Dendritic cell treated with granulocyte-macrophage colony-stimulating factor and Interleukin-4, amounts not matched to agents 40 ng/mL and 50 ng/mL, for 4 days (primary cell): ENCODE results near the gene ADAM22.
"Not testable (repeated sequence)": the region's sequence is repeated elsewhere in the genome, so short reads cannot be mapped to it uniquely, and the experiment has no call there.

ENCODE experiments used
- H3K27ac Mint-ChIP-seq: one replicate; pipeline ENCODE4 v1.8.0; 2022; ENCODE audit warnings: mild to moderate bottlenecking, mixed read lengths
- H3K27me3 Mint-ChIP-seq: one replicate; pipeline ENCODE4 v1.8.0; 2022; ENCODE audit warnings: mild to moderate bottlenecking, mixed read lengths
- H3K36me3 Mint-ChIP-seq: one replicate; pipeline ENCODE4 v1.8.0; 2022; ENCODE audit warnings: low read depth, mixed read lengths
- H3K4me1 Mint-ChIP-seq: one replicate; pipeline ENCODE4 v1.8.0; 2022; ENCODE audit warnings: low read depth, mixed read lengths
- H3K4me3 Mint-ChIP-seq: one replicate; pipeline ENCODE4 v1.8.0; 2022; ENCODE audit warnings: mild to moderate bottlenecking, moderate library complexity, mixed read lengths
- H3K9me3 Mint-ChIP-seq: one replicate; pipeline ENCODE4 v1.8.0; 2022; ENCODE audit warnings: mixed read lengths
- intact Hi-C: fragments of 100-400 bp; cut with micrococcal nuclease; formaldehyde crosslinking; loops from one replicate; pipeline ENCODE4 v1.15.0; 2022

Gene ADAM22

DNA sequence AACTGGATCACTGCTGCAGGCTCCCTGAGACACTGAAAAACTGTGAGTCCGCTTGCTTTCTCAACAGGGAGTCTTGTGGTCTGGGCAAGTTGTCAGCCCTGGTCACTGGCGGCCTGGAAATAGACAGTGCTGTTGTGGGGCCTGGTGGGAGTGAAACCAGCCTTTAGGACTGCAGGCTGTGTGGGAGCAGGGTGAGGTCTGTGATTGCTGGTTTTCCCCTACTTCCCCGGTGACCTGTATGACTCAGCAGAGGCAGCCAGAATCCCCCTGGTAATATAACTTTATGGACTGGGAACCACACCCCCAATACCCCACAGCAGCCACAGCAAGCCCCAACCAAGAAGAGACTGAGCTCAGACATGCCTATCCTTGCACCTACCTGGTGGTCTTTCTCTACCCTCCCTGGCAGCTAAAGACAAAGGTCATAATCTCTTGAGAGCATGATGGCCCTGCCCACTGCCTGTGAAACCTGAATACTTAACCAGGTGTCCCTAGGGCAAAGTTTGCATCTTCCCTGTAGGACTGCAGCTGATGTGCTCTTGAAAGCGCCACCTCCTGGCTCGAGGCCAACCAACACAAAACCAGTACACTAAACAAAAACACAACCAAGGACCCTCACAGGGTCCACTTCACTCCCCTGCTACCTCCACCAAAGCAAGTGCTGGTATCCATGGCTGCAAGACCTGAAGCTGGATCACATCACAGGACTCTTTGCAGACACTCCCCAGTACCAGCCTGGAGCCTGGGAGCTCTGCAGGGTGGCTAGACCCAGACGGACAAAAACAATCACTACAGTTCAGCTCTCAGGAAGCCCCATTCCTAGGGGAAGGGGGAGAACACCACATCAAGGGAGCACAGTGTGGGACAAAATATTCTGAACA is 7.2 kb upstream of the ADAM22 start:
- H3K4me1 Mint-ChIP-seq: no peaks in the 10 kb centered on the region
- no peaks in the 10 kb centered on the region for H3K27me3 Mint-ChIP-seq
- intact Hi-C loops: no loop called here
- no peaks in the 10 kb centered on the region for H3K9me3 Mint-ChIP-seq
- no peak overlapping the region for H3K4me3 Mint-ChIP-seq
- no peaks in the 10 kb centered on the region for H3K36me3 Mint-ChIP-seq
- no peak overlapping the region for H3K27ac Mint-ChIP-seq

DNA sequence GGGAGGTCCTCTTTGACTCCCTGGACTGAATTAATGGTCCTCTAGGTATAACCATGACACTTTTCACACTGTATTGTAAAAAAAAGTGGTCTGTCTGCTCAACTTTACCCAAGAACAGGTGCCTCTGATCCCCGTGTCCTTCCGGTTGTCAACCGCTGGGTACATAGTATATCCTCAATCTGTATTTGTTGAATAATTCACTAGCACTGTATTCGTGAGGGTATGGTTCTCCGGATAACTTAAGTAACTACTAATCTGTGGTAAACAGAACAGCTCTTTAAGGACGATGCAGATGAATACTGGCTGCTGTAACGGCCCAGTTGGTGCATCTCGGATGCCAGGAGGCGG is 472 bp upstream of the ADAM22 start:
- Mint-ChIP-seq H3K36me3 (no peaks in the 10 kb centered on the region), H3K4me3 (peak overlapping the region; percentile 80), H3K27me3 (peaks cover 20% of the 10 kb centered on the region), H3K27ac (no peak overlapping the region), H3K9me3 (no peaks in the 10 kb centered on the region), H3K4me1 (peaks cover 17% of the 10 kb centered on the region)
- intact Hi-C loops: no loop called here

DNA sequence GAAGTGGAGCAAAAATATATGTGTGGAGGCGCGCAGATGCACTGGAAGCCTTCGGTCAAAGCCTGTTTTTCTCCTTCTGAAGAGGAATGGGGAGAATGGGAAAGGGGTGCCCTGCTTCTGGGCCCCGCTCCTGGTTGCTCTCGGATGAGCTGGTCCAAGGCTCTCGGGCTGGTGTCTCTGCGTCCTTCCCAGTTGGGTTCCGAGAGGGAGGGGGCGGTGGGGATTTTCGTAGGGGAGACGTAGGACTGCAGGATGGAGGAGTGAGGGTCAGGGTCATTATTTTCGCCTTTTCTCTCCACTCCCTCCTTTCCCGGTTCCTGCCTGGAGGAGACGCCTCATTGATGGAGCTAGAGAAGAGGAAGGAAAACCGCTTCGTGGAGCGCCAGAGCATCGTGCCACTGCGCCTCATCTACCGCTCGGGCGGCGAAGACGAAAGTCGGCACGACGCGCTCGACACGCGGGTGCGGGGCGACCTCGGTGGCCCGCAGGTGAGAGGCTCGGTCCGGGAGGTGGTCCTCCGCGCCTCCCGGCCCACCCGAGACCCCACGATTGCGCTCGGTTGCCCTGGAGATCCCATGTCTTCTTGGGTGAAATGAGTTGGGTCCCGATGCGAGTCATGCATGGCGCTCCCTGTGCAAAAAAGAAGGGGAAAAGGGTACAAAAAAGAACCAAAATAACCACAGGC is 790 bp downstream of the ADAM22 start:
- intact Hi-C loops: no loop called here
- H3K4me3 Mint-ChIP-seq: peak overlapping the region; percentile 80
- H3K4me1 Mint-ChIP-seq: peaks cover 17% of the 10 kb centered on the region
- no peaks in the 10 kb centered on the region for H3K36me3 Mint-ChIP-seq
- no peaks in the 10 kb centered on the region for H3K9me3 Mint-ChIP-seq
- peaks cover 20% of the 10 kb centered on the region for H3K27me3 Mint-ChIP-seq
- H3K27ac Mint-ChIP-seq: no peak overlapping the region

DNA sequence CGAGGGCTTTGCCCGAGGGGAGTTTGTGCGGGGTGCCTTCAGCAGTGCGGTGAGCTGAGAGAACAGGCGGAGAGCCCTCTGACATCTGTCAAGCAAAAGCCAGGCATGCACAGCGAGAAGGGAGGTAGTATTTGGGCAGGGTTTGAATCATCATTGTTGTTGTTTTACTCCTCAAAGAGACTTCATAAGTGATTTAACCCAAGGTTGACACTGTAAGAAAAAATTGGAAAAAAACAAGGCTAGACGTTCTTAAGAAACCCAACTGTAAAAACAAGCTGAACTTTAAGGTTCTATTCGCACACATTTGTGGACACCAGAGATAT is 1.3 kb downstream of the ADAM22 start:
- Mint-ChIP-seq H3K4me1 (peaks cover 17% of the 10 kb centered on the region), H3K4me3 (no peak overlapping the region), H3K27ac (no peak overlapping the region), H3K36me3 (no peaks in the 10 kb centered on the region), H3K9me3 (no peaks in the 10 kb centered on the region), H3K27me3 (peaks cover 20% of the 10 kb centered on the region)
- intact Hi-C loops: no loop called here

DNA sequence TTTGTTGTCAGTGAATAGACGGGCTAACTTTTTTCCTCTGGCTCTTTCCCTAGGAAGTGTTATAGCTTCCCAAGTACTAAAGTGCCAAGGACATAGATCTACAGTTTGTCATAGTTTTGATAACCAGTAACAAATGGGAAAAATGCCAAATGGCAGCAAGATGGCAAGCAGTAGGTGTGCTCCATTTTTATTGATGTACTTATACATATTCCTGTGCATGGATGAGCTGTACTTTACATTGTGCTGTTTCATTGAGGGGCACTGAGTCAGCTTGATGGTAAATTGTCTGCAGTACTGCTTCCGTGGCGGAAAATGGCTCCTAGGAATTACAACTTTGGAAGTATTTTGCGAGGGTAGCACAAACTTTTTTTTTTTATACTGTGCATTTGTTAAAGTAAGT is 7.1 kb downstream of the ADAM22 start:
- Mint-ChIP-seq H3K36me3 (no peaks in the 10 kb centered on the region), H3K27me3 (no peaks in the 10 kb centered on the region), H3K27ac (no peak overlapping the region), H3K4me3 (no peak overlapping the region), H3K4me1 (no peaks in the 10 kb centered on the region), H3K9me3 (no peaks in the 10 kb centered on the region)
- intact Hi-C loops: no loop called here

DNA sequence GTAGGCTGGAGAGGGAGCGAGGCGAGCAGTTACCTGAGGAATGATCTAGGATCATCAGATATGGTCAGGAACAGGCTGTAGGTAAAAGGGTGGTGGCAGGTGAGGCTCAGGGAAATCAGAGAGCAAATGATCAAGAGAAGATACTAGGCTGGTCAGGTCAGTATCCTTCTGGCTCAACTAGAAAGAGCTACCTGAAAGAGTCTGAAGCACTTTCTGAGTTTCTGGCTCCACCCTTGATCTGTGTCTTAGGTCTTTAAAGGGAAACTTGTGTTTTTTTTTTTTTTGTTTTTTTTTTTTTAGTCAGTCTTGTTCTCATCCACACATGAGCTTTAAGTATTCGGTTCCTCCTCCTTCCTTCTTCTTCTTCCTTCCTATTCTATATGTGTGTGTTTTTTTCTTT is 10.5 kb downstream of the ADAM22 start:
- Mint-ChIP-seq H3K27me3 (no peaks in the 10 kb centered on the region), H3K9me3 (no peaks in the 10 kb centered on the region), H3K4me3 (no peak overlapping the region), H3K36me3 (no peaks in the 10 kb centered on the region), H3K27ac (no peak overlapping the region), H3K4me1 (no peaks in the 10 kb centered on the region)
- intact Hi-C loops: no loop called here

DNA sequence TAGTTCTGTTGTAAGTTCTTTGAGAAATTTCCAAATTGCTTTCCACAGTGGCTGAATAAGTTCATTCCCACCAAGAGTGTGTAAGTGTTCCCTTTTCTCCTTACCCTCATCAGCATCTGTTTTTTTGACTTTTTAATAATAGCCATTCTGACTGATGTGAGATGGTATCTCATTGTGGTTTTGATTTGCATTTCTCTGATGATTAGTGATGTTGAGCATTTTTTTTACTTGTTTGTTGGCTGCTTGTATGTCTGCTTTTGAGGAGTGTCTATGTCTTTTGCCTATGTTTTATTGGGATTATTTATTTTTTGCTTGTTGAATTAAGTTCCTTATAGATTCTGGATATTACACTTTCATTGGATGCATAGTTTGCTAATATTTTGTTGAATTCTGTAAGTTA is 11.9 kb downstream of the ADAM22 start:
- H3K27ac Mint-ChIP-seq, H3K4me3 Mint-ChIP-seq, H3K36me3 Mint-ChIP-seq, H3K27me3 Mint-ChIP-seq, H3K9me3 Mint-ChIP-seq, H3K4me1 Mint-ChIP-seq, intact Hi-C loops: not testable (repeated sequence)

DNA sequence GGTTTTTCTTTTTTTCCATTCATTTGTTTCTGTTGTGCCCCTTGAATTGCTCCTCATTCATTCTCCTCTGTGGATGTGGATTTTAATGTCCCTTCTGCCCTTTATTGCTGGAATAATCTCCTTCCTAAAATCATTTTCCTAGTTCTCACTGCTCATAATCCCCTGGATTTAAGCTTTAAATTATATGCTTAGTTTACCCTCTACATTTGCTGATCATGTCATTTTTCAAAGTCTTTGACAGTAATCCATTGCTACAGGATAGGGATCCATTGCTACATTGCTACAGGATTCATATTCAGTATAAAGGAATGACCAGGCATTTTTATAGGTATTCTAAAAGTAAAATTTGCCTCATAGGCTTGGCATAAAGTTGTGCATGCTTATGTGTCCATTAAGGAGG is 14.3 kb downstream of the ADAM22 start:
- no peak overlapping the region for H3K27ac Mint-ChIP-seq
- H3K4me3 Mint-ChIP-seq: no peak overlapping the region
- H3K4me1 Mint-ChIP-seq: no peaks in the 10 kb centered on the region
- no peaks in the 10 kb centered on the region for H3K36me3 Mint-ChIP-seq
- H3K27me3 Mint-ChIP-seq: no peaks in the 10 kb centered on the region
- intact Hi-C loops: no loop called here
- H3K9me3 Mint-ChIP-seq: no peaks in the 10 kb centered on the region

DNA sequence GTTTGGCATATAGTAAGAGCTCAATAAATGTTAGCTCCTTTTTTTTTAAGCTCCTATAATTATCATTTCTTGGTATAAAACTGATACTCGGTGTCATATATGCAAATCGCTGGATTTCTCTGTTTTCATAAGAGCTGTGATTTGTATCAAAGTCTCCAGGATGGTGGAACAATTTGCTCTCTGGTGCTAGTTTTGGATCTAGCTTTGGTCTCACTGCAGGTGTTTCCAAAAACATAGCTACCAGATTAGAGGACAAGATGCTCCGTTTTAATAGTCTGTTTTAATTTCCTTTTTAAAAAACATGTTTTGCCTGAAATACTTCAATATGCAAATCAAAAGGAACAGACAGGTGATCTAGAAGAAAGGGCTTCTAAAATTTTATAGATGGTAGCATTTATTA is 25.3 kb downstream of the ADAM22 start:
- no peaks in the 10 kb centered on the region for H3K36me3 Mint-ChIP-seq
- intact Hi-C loops: no loop called here
- H3K9me3 Mint-ChIP-seq: peaks cover 27% of the 10 kb centered on the region
- H3K27me3 Mint-ChIP-seq: no peaks in the 10 kb centered on the region
- H3K4me3 Mint-ChIP-seq: no peak overlapping the region
- no peaks in the 10 kb centered on the region for H3K4me1 Mint-ChIP-seq
- H3K27ac Mint-ChIP-seq: no peak overlapping the region

DNA sequence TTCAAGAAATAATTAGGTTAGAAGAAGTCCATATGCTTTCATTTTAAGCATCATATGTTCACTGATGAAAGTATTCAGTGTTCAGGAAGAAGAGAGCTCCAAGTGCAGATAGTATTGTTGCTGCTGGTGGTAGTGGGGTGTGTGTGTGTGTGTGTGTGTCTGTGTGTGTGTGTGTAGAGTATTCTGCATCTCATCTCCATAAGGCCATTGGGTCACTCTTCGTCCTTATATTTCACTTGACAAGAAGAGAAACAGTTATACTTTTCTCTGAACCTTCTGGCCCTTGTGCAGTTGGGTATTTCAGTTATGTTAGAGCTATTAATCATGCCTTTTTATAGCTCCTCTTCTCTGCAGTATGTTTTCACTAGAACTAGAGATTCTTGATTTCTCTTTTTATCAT is 26.2 kb downstream of the ADAM22 start:
- Mint-ChIP-seq H3K27me3 (no peaks in the 10 kb centered on the region), H3K9me3 (peaks cover 18% of the 10 kb centered on the region), H3K4me3 (no peak overlapping the region), H3K4me1 (no peaks in the 10 kb centered on the region), H3K27ac (no peak overlapping the region), H3K36me3 (no peaks in the 10 kb centered on the region)
- intact Hi-C loops: no loop called here

DNA sequence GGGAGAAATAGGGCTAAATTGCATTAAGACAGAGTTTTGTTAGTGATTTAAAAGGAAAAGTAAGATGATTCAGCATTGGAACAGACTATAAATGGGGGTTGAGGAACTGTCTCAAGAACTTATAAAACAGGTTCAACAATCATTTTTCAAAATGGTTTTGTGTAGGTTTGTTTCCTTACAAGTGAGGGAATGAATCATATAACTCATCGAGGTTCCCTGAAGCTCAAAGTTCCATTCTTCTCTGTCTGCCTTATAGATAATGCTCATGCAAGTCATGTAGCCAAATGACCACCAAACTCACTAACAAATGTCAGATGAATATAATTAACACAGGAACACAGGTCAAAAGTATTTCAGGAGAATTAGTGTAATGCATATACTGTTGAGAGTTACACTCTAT is 27.7 kb downstream of the ADAM22 start:
- Mint-ChIP-seq H3K4me1 (no peaks in the 10 kb centered on the region), H3K27me3 (no peaks in the 10 kb centered on the region), H3K27ac (no peak overlapping the region), H3K9me3 (peaks cover 7% of the 10 kb centered on the region), H3K36me3 (no peaks in the 10 kb centered on the region), H3K4me3 (no peak overlapping the region)
- intact Hi-C loops: no loop called here

DNA sequence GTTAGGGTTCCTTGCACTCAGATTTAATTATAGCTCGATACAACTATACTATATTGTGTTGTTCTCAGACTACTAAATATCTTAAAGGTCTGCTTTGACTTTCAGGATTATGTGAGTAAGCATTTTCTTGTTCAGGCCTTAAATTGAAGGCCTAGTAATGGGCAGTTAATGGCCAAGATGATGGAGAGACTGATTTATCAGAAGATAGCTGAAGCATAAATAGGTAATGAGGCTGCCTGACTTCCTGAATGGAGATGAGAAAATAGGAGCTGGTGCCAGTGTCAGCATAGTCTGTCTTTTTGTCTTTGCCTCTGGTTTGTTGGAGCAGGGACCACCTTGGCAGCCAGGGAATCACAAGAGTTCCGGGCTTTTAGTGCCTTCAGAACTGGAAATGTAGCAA is 32.2 kb downstream of the ADAM22 start:
- no peaks in the 10 kb centered on the region for H3K4me1 Mint-ChIP-seq
- H3K4me3 Mint-ChIP-seq: no peak overlapping the region
- no peaks in the 10 kb centered on the region for H3K36me3 Mint-ChIP-seq
- no peaks in the 10 kb centered on the region for H3K27me3 Mint-ChIP-seq
- intact Hi-C loops: no loop called here
- H3K27ac Mint-ChIP-seq: no peak overlapping the region
- H3K9me3 Mint-ChIP-seq: no peaks in the 10 kb centered on the region

DNA sequence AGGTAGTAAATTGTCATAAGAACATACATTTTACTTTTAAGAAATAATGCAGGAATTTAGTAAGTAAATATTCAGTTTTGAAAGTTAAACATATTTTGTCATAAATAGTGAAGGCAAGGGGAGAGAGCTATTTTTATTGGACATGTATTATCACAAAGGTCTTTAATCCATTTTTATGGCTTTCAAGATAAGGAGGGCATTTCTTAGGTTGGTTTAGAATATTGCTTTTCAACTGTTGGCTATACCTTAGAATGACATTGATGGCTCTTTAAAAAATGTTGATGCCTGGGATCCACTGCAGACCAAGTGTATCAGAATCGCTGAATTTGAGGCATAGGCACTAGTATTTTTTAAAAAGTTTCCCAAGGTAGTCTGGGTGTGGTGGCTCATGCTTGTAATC is 34.0 kb downstream of the ADAM22 start:
- Mint-ChIP-seq H3K4me1 (no peaks in the 10 kb centered on the region), H3K36me3 (no peaks in the 10 kb centered on the region), H3K9me3 (no peaks in the 10 kb centered on the region)

DNA sequence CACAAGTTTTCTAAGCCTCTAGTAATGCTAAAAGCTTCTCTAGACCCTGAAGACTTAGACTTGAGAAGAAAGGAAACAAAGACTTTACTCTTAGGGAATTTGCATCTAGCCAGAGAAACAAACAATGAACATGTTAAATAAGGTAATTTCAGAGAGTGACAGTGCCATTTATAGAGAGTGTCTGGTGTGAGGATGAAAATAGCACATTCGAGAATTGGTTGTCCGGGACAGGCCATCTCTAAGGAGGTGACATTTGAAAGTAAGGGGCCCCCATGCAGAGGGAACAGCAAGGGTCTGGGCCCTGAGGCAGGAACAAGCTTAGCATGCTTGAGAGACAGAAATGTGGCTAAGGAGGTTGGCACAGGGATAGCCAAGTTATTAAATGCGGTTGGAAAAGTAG is 48.1 kb downstream of the ADAM22 start:
- H3K9me3 Mint-ChIP-seq: no peaks in the 10 kb centered on the region
- intact Hi-C loops: no loop called here
- no peaks in the 10 kb centered on the region for H3K36me3 Mint-ChIP-seq

More for the DNA sequence above, 34.0 kb downstream of the ADAM22 start:
- intact Hi-C loops: no loop called here
- Mint-ChIP-seq H3K27me3 (no peaks in the 10 kb centered on the region), H3K27ac (no peak overlapping the region), H3K4me3 (no peak overlapping the region)

DNA sequence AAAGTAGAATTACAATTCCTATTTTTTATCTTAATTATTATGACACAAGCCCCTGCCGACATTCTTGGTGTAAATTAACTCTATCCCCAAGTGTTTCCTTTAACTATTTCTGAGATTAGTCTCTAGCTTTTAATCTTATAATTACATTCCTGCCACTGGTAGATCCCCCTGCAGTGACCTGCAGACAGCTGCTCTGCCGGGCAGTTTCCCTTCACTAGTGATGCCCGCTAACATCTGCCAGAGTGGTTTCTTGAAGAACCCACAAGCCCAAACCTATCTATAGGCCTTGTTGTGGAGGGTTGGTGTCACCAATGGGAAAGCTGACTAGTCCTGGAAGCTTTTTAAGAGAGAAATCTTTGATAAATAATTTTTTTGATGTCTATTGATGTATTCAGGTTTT is 50.0 kb downstream of the ADAM22 start:
- intact Hi-C loops: no loop called here
- Mint-ChIP-seq H3K27ac (no peak overlapping the region), H3K27me3 (no peaks in the 10 kb centered on the region), H3K9me3 (no peaks in the 10 kb centered on the region), H3K4me1 (no peaks in the 10 kb centered on the region), H3K36me3 (no peaks in the 10 kb centered on the region), H3K4me3 (no peak overlapping the region)

More for the DNA sequence above, 48.1 kb downstream of the ADAM22 start:
- Mint-ChIP-seq H3K4me3 (no peak overlapping the region), H3K4me1 (no peaks in the 10 kb centered on the region), H3K27me3 (no peaks in the 10 kb centered on the region), H3K27ac (no peak overlapping the region)
